ENCODE measurements around the gene GPR142.

GPR142 gene

DNA sequence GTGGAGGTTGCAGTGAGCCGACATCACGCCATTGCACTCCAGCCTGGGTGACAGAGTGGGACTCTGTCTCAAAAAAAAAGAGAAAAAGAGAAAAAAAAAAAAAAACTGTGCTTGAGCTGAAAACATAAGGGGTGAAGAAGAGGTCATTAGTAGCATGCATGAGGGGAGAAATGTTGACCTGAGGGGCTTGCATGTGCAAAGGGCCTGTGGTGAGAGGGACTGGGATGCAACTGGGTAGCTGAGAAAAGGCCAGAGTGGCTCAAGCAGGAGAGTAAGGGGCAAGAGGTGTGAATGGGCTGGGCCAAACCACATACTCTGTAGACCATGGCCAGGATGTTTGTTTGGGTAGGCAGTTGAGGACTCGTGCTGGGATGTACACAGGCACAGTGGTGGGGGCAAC, 37.9 kb upstream of the GPR142 start:
- no peak for DNase-seq (ENCODE audit: low read depth)
- H3K4me3 ChIP-seq (ENCODE audit: low read length) = no peak overlapping the region
- TF ChIP-seq, protein P1, sequence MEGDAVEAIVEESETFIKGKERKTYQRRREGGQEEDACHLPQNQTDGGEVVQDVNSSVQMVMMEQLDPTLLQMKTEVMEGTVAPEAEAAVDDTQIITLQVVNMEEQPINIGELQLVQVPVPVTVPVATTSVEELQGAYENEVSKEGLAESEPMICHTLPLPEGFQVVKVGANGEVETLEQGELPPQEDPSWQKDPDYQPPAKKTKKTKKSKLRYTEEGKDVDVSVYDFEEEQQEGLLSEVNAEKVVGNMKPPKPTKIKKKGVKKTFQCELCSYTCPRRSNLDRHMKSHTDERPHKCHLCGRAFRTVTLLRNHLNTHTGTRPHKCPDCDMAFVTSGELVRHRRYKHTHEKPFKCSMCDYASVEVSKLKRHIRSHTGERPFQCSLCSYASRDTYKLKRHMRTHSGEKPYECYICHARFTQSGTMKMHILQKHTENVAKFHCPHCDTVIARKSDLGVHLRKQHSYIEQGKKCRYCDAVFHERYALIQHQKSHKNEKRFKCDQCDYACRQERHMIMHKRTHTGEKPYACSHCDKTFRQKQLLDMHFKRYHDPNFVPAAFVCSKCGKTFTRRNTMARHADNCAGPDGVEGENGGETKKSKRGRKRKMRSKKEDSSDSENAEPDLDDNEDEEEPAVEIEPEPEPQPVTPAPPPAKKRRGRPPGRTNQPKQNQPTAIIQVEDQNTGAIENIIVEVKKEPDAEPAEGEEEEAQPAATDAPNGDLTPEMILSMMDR (conservative IDR thresholded peaks at IDR 0.05; ENCODE audit: low read length) = no peak

DNA sequence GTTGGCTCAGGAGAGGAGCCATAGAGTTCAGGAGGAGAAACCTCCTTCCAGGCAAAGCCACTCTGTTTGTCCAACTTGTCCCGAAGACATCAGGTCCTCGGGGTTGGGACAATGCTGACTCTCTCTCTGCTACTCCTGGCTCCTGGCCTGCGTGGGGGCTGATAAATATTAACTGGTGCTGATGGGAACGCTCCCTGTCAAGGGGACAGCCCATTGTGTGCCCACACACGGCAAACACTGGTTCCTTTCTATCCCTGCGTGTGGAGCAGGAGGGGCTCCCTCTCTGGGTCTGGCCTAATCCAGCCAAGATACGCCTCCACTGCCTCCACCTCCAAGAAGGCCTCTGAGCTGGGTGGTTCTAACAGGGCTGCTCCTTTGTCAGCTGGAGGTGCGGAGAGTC, 36.9 kb upstream of the GPR142 start:
- no peak for DNase-seq (ENCODE audit: low read depth)
- TF ChIP-seq, protein P1 (conservative IDR thresholded peaks at IDR 0.05; ENCODE audit: low read length) = no peak
- no peak overlapping the region for H3K4me3 ChIP-seq (ENCODE audit: low read length)

DNA sequence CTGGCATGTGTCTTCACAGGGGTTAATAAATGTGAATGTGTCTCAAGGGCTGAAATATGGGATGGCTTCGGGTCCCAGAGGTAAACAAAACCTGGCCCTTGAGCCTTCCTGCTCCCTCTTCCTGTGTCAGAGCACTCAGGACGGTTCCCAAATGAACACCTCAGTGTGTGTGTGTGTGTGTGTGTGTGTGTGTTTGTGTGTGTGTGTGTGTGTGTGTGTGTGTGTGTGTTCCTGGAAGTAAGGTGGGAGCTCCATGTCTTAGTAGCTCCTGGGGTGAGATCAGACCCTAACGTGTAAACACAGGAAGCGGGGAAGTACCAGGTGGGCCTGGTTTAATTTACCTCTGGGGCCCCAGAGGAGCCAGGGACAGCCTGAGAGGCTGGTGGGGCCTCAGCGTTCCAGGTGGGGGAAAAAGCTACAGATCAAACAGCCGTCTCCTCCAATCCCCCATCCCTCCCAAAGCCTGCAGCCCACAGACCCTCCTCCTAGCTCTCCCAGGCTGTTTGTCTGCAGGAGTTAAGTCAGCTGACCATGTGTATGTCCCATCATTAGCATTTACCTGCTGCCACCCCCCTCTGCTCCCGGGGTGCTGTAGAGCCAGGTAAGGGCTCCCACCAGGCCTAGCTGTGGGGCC, 35.2 kb upstream of the GPR142 start:
- DNase-seq (ENCODE audit: low read depth) = no peak
- no peak overlapping the region for H3K4me3 ChIP-seq (ENCODE audit: low read length)
- TF ChIP-seq, protein P1 (conservative IDR thresholded peaks at IDR 0.05; ENCODE audit: low read length) = no peak

DNA sequence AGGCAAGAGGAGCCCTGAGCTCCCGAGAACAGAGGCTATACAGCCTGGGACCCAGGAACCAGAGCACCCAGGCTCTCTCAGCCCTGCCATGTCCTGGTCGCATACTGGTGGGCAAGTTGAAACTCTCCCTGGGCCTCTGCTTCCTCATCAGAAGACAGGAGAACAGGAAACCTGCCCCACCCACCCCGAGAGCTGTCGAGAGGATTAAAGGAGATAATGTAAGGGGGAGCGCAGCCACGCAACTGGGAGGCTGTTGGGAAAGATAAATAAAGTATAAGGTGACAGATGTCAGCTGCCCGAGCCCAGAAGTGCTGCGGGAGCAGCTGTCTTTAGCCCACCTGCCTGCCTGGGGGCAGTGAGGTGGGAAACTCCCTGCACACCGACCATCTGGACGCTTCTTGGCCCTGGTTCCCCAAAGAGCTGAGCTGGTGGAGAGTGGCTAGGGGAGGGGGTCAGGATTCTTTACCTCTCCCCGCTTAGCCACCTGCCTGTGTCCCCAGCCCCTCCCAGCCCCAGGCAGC, 34.5 kb upstream of the GPR142 start:
- no peak for DNase-seq (ENCODE audit: low read depth)

DNA sequence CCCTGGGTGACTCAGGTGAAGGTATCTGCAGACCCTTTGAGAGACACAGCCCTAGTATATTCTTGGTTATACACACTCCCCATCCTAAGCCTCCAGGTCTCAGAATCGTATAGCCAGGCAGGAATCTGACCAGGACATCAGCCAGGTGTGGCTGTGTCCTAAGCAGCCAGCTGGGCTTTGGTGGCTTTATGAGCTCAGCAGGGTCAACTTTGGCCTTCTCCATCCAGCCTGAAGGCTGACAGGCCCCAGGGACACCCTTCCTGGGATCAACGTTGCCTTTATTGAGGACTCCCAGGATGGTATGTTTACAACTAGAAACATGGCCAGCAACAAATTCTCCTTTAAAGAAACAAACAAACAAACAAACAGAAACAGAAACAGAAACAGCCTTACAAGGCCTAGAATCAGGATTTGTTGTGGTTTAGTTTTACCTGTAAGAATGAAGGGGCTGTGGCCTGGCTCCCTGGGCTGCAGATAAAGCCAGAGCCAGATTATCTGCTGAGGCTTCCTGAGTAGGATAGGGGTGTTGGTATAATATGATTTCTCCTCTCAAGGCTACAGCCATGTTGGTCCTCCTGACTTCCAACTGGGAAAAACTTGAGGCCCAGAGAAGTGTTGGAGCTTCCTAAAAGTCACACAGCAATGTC, 32.8 kb upstream of the GPR142 start:
- no peak for DNase-seq (ENCODE audit: low read depth)
- TF ChIP-seq, protein P1 (conservative IDR thresholded peaks at IDR 0.05; ENCODE audit: low read length) = no peak
- H3K4me3 ChIP-seq (ENCODE audit: low read length) = no peak overlapping the region

More for the DNA sequence above, 34.5 kb upstream of the GPR142 start:
- TF ChIP-seq, protein P1 (conservative IDR thresholded peaks at IDR 0.05; ENCODE audit: low read length) = no peak
- no peak overlapping the region for H3K4me3 ChIP-seq (ENCODE audit: low read length)

DNA sequence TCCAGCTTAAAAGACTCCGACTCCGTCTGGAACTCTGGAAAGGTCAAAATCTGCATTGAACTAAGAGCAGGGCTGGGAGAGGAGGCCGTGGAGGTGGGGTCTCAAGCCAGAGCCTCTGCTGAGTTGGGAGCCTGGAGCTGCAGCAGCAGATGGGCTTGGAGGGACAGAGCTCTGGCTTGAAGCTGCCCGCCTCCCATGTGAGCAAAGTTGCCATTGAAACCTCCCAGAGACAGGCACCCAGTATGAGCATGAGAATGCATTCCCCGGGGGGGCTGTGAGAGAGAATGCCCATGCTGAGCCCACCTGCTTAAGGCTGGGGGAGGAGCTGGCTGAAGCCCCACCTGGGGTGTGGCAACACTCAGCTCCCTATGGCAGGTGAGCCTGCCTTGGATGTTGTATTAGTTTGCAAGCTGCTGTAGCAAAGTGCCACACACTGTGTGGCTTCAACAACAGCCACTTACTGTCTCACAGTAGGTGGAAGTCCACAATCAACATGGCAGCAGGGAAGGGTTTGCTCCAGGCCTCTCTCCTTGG, 31.7 kb upstream of the GPR142 start:
- TF ChIP-seq, protein P1 (conservative IDR thresholded peaks at IDR 0.05; ENCODE audit: low read length) = no peak
- H3K4me3 ChIP-seq (ENCODE audit: low read length) = no peak overlapping the region
- DNase-seq (ENCODE audit: low read depth) = no peak

DNA sequence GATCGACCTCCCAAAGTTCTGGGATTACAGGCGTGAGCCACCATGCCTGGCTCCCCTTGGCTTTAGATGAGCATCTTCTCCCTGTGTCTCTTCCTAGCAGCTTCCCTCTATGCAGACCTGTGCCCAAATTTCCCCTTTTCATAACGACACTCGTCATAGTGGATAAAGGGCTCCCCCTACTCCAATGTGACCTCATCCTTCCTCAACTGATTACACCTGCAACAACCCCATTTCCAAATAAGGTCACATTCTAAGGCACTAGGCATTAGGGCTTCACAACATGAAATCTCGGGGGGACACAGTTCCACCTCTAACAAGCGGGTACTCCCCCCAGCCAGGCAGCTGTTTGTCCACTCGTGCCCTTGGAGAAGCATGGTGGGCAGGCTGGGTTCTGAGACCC, 31.0 kb upstream of the GPR142 start:
- TF ChIP-seq, protein P1 (conservative IDR thresholded peaks at IDR 0.05; ENCODE audit: low read length) = no peak
- no peak for DNase-seq (ENCODE audit: low read depth)

More for the DNA sequence above, 31.0 kb upstream of the GPR142 start:
- H3K4me3 ChIP-seq (ENCODE audit: low read length) = no peak overlapping the region

Measured in AG10803 (cell line).